Measurements from ENCODE around the gene TCERG1L. TPM values are rescaled to one million over a fixed set of nuclear protein-coding genes. Genes with fewer than 3 reads are reported as not detected.

TCERG1L gene
- total RNA-seq, 4 donors from 2014 or later: 0.12 TPM; not detected in 3

GRCh38 chr10:131183546-131184045 lies 127.9 kb downstream of the TCERG1L start:
- WGBS, 2 donors (ENCODE audit: low coverage in 1 of 2): 76 to 100% methylated on average over 3 to 8 of the region's 9 CpGs
- H3K27me3 ChIP-seq: peaks cover 39% of the 10 kb centered on the region
- TF ChIP-seq POLR2A (IDR thresholded peaks at IDR 0.05): no peak
- no peak for TF ChIP-seq POLR2AphosphoS5 (IDR thresholded peaks at IDR 0.05)
- TF ChIP-seq CTCF (IDR thresholded peaks at IDR 0.05): no peak
- no peak for TF ChIP-seq EP300 (IDR thresholded peaks at IDR 0.05)
- H3K27ac ChIP-seq: no peak overlapping the region
- no peak for ATAC-seq
- H3K4me3 ChIP-seq: no peak overlapping the region
- H3K36me3 ChIP-seq: no peaks in the 10 kb centered on the region
- H3K9me3 ChIP-seq: no peaks in the 10 kb centered on the region
- H3K4me1 ChIP-seq: no peaks in the 10 kb centered on the region

GRCh38 chr10:131181456-131181855 lies 130.1 kb downstream of the TCERG1L start:
- no peaks in the 10 kb centered on the region for H3K9me3 ChIP-seq
- no peaks in the 10 kb centered on the region for H3K36me3 ChIP-seq
- no peak overlapping the region for H3K4me3 ChIP-seq
- H3K27ac ChIP-seq: no peak overlapping the region
- 87% methylated on average over 4 of the region's 8 CpGs; no CpG with 5 or more reads in 1 of the 2 donors for WGBS, 2 donors (ENCODE audit: low coverage in 1 of 2)
- ATAC-seq: no peak
- no peaks in the 10 kb centered on the region for H3K4me1 ChIP-seq
- peaks cover 46% of the 10 kb centered on the region for H3K27me3 ChIP-seq
- TF ChIP-seq POLR2AphosphoS5 (IDR thresholded peaks at IDR 0.05) (no peak), EP300 (IDR thresholded peaks at IDR 0.05) (no peak), POLR2A (IDR thresholded peaks at IDR 0.05) (no peak)

GRCh38 chr10:131180740-131181415 lies 130.6 kb downstream of the TCERG1L start:
- Histone ChIP-seq H3K36me3 (no peaks in the 10 kb centered on the region), H3K4me1 (no peaks in the 10 kb centered on the region), H3K9me3 (no peaks in the 10 kb centered on the region), H3K27ac (no peak overlapping the region), H3K4me3 (no peak overlapping the region), H3K27me3 (peaks cover 46% of the 10 kb centered on the region)
- ATAC-seq: no peak
- WGBS, 2 donors (ENCODE audit: low coverage in 1 of 2): 68 to 73% methylated on average over 6 of the region's 15 CpGs
- TF ChIP-seq CTCF (IDR thresholded peaks at IDR 0.05) (no peak), EP300 (IDR thresholded peaks at IDR 0.05) (no peak), POLR2A (IDR thresholded peaks at IDR 0.05) (no peak), POLR2AphosphoS5 (IDR thresholded peaks at IDR 0.05) (no peak)

- TF ChIP-seq POLR2A (IDR thresholded peaks at IDR 0.05) (no peak), POLR2AphosphoS5 (IDR thresholded peaks at IDR 0.05) (no peak)
- Histone ChIP-seq H3K27ac (no peak overlapping the region), H3K36me3 (no peaks in the 10 kb centered on the region), H3K4me1 (no peaks in the 10 kb centered on the region), H3K27me3 (peaks cover 46% of the 10 kb centered on the region), H3K4me3 (no peak overlapping the region), H3K9me3 (no peaks in the 10 kb centered on the region)
- 78 to 80% methylated on average over 6 to 8 of the region's 9 CpGs for WGBS, 2 donors (ENCODE audit: low coverage in 1 of 2)
- no peak for ATAC-seq
Measured at GRCh38 chr10:131180086-131180485, 131.4 kb downstream of the TCERG1L start.

GRCh38 chr10:131179361-131179760 lies 132.2 kb downstream of the TCERG1L start:
- Histone ChIP-seq H3K4me1 (no peaks in the 10 kb centered on the region), H3K9me3 (no peaks in the 10 kb centered on the region), H3K4me3 (no peak overlapping the region), H3K36me3 (no peaks in the 10 kb centered on the region), H3K27me3 (peaks cover 50% of the 10 kb centered on the region), H3K27ac (no peak overlapping the region)
- TF ChIP-seq CTCF (IDR thresholded peaks at IDR 0.05): no peak
- no peak for TF ChIP-seq EP300 (IDR thresholded peaks at IDR 0.05)
- TF ChIP-seq POLR2AphosphoS5 (IDR thresholded peaks at IDR 0.05): no peak
- TF ChIP-seq POLR2A (IDR thresholded peaks at IDR 0.05): no peak
- WGBS, 2 donors (ENCODE audit: low coverage in 1 of 2): 60% methylated on average over 1 of the region's 10 CpGs; no CpG with 5 or more reads in 1 of the 2 donors
- ATAC-seq: no peak

All from gastroesophageal sphincter (tissue), 4 donors.